ENCODE measurements around the gene CTTN. TPM values are rescaled to one million over a fixed set of nuclear protein-coding genes. Genes with fewer than 3 reads are reported as not detected.
A peak's percentile ranks its signal among the peaks of the same experiment; 100 is the strongest.

The CTTN gene
- total and polyA plus RNA-seq, 9 of the 15 experiments (the other 6 are each of a cell fraction or from before 2014, with no cell fraction given), result 9.9 to 158 (median 99.7) TPM

DNA sequence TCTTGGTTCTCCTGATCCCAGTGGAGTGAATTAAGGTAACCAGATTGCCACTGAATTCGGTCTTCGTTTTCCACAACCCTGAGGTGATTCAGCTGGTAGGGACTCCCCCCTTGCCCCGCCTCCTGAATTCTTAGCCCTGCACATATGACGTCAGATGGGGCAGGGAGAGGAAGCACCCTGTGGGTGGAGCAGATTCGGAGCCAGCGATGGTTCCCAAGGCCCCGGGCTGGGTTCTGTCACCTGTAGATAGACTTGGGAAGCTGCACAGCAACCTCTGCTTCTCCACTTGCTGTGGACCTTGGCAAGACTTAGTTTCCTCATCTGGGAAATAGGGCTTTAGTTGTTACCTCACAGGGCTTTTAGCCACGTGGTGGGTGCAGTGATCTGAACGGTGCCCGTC lies 67.8 kb downstream of the CTTN start (continued):
- peak; percentile 49 for TF ChIP-seq ATF3 (IDR thresholded peaks at IDR 0.05)
- no peak for TF ChIP-seq ATF3 (CRISPR knock-in tag; conservative IDR thresholded peaks at IDR 0.05)

DNA sequence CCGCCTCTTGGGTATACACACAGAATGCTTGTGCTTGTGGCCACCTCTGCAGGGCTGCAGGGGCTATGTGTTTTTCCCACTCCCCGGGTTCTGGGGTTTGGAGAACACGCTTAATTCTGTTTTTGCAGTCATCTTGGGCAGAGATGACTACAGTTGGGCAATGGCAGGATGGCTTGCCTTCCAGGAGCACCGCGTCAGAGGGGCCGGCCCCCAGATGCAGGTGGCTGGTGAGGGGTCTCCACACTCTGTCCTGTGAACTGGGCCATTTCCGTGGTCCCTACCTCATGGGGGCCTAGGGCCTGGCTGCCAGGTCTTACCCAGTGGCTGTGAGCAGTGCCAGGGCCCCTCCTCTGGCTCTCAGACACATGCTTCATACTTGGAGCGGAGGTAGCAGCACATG lies 68.3 kb downstream of the CTTN start:
- H3K9ac ChIP-seq (ENCODE audit: insufficient read depth in 1 of 2, low read depth in 2 of 2, low read length in 2 of 2), result no peak overlapping the region
- no peak overlapping the region for H3K4me3 ChIP-seq
- WGBS (ENCODE audit: insufficient coverage, low coverage, missing lambda C conversion rate), result 11% methylated on average over 8 of the region's 8 CpGs
- H3K9me1 ChIP-seq (ENCODE audit: control insufficient read depth, insufficient read depth, low read length), result no peaks in the 10 kb centered on the region
- H3K27me3 ChIP-seq (ENCODE audit: control insufficient read depth in 2 of 2, insufficient read depth in 2 of 2, low read length in 2 of 2), result peaks cover 6 to 16% of the 10 kb centered on the region in 2 experiments; a peak in 4 of 5 replicates
- peaks cover 3 to 16% of the 10 kb centered on the region in 2 experiments; a peak in 3 of 5 replicates for H3K4me1 ChIP-seq (replicated peaks in 1 of 2; ENCODE audit: control insufficient read depth in 2 of 2, insufficient read depth in 2 of 2, low read length in 2 of 2)
- no TSS peak for BruUV-seq (replicated peaks)
- TF ChIP-seq FOSL1 (tag; conservative IDR thresholded peaks at IDR 0.05) (no peak), NELFE (IDR thresholded peaks at IDR 0.05; ENCODE audit: insufficient read depth, insufficient read length) (no peak), CHD4 (IDR thresholded peaks at IDR 0.05; ENCODE audit: insufficient read depth, insufficient replicate concordance, low read depth, low read length, poor library complexity, severe bottlenecking) (no peak), LARP7 (IDR thresholded peaks at IDR 0.05) (no peak), TEAD4 (IDR thresholded peaks at IDR 0.05; ENCODE audit: low read length) (no peak), TEAD4 (CRISPR knock-in tag; IDR thresholded peaks at IDR 0.05; ENCODE audit: borderline replicate concordance) (no peak), FIP1L1 (IDR thresholded peaks at IDR 0.05; ENCODE audit: low read depth, low read length, poor library complexity, severe bottlenecking) (no peak), POLR3A (IDR thresholded peaks at IDR 0.05; ENCODE audit: borderline replicate concordance, extremely low read depth, insufficient read depth, insufficient read length) (no peak), ATF1 (CRISPR knock-in tag; IDR thresholded peaks at IDR 0.05) (no peak), ATF1 (tag; IDR thresholded peaks at IDR 0.05) (no peak), PBX2 (CRISPR knock-in tag; IDR thresholded peaks at IDR 0.05; ENCODE audit: low read depth) (no peak), PBX2 (tag; conservative IDR thresholded peaks at IDR 0.05; ENCODE audit: low read depth) (no peak)
- TF ChIP-seq, protein P1, sequence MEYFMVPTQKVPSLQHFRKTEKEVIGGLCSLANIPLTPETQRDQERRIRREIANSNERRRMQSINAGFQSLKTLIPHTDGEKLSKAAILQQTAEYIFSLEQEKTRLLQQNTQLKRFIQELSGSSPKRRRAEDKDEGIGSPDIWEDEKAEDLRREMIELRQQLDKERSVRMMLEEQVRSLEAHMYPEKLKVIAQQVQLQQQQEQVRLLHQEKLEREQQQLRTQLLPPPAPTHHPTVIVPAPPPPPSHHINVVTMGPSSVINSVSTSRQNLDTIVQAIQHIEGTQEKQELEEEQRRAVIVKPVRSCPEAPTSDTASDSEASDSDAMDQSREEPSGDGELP (CRISPR knock-in tag; IDR thresholded peaks at IDR 0.05; ENCODE audit: borderline replicate concordance), result no peak
- H3K9me3 ChIP-seq (replicated peaks; ENCODE audit: control insufficient read depth, insufficient read depth, low read depth, low read length), result peaks cover 5% of the 10 kb centered on the region; the same call in 1 of the 2 replicates
- DNase-seq (ENCODE audit: extremely low read depth in 1 of 4, low spot score in 3 of 4) (no peak), ATAC-seq (no peak), FAIRE-seq (no peak)
- no peak overlapping the region for H2AFZ ChIP-seq (ENCODE audit: low read depth, low read length)
- in situ Hi-C loops (cut with MboI) (no loop called here), intact Hi-C loops (cut with micrococcal nuclease) (loop anchor here (5.0 kb wide), 1 partner anchor 291 kb away; no protein-coding TSS in a partner anchor)
- H4K20me1 ChIP-seq (replicated peaks; ENCODE audit: control insufficient read depth, insufficient read depth, low read length), result no peaks in the 10 kb centered on the region
- ChIA-PET CTCF (ENCODE audit: low intra/inter-chr PET ratio) (interaction anchor here (1.5 kb wide), 1 partner anchor 614 kb away, joined by 8 read pairs; no protein-coding TSS in a partner anchor), POLR2A (no interaction called here)
- no peak overlapping the region for H3K4me2 ChIP-seq (ENCODE audit: insufficient read depth, low read length)
- no peak overlapping the region for H3K27ac ChIP-seq (ENCODE audit: extremely low read depth, low read depth, low read length)
- H3K36me3 ChIP-seq (ENCODE audit: control insufficient read depth, insufficient read depth, low read length), result no peaks in the 10 kb centered on the region; the same call in 2 of the 3 replicates
- no peaks in the 10 kb centered on the region for H3K79me2 ChIP-seq (ENCODE audit: control insufficient read depth, insufficient read depth, low read length)

Measured in K562 (cell line).